ENCODE measurements around the gene GSE1.

The GSE1 gene

DNA sequence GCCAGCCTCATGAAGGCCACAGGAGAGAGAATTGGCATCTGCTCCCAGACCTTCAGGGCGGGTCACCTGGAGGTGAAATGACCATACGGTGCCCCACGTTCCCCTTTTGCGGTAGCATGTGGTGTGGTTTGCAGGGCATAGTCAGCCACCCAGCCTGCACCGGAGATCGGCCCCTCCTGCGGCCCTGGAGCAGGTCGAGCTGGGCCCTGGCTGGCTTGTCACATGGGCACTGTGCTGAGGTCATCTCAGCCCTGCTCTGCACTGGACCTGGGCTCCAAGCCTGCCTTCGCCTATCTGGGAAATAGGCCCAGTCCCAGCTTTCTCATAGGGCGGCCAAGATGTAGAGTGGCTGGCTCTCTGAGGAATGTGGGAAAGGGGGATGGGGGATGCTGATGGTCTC lies 16.2 kb downstream of the GSE1 start:
- Histone ChIP-seq H3K4me3 (ENCODE audit: low read depth, low read length) (no peak overlapping the region), H3K27me3 (ENCODE audit: insufficient read depth, low read length) (no peaks in the 10 kb centered on the region), H2AFZ (ENCODE audit: low read length, unreplicated experiment) (no peak overlapping the region), H3K36me3 (ENCODE audit: insufficient read depth, low read length) (peaks cover 6% of the 10 kb centered on the region; the same call in 1 of the 2 replicates), H3K79me2 (ENCODE audit: control insufficient read depth, insufficient read depth, low read length, unreplicated experiment) (peaks cover 23% of the 10 kb centered on the region), H3K27ac (ENCODE audit: low read depth, low read length) (no peak overlapping the region), H3K4me1 (ENCODE audit: control insufficient read depth, insufficient read depth, low read length, unreplicated experiment) (no peaks in the 10 kb centered on the region)

GRCh38 chr16:85629853-85630252 lies 16.7 kb downstream of the GSE1 start:
- Histone ChIP-seq H3K36me3 (ENCODE audit: insufficient read depth, low read length) (peaks cover 6% of the 10 kb centered on the region; the same call in 1 of the 2 replicates), H3K79me2 (ENCODE audit: control insufficient read depth, insufficient read depth, low read length, unreplicated experiment) (peaks cover 23% of the 10 kb centered on the region), H3K4me1 (ENCODE audit: control insufficient read depth, insufficient read depth, low read length, unreplicated experiment) (no peaks in the 10 kb centered on the region)

GRCh38 chr16:85631230-85631629 lies 18.1 kb downstream of the GSE1 start:
- H3K27ac ChIP-seq (ENCODE audit: low read depth, low read length) = no peak overlapping the region
- peaks cover 6% of the 10 kb centered on the region; the same call in 1 of the 2 replicates for H3K36me3 ChIP-seq (ENCODE audit: insufficient read depth, low read length)
- H3K79me2 ChIP-seq (ENCODE audit: control insufficient read depth, insufficient read depth, low read length, unreplicated experiment) = peaks cover 21% of the 10 kb centered on the region
- H3K4me3 ChIP-seq (ENCODE audit: low read depth, low read length) = no peak overlapping the region
- H2AFZ ChIP-seq (ENCODE audit: low read length, unreplicated experiment) = no peak overlapping the region
- no peaks in the 10 kb centered on the region for H3K4me1 ChIP-seq (ENCODE audit: control insufficient read depth, insufficient read depth, low read length, unreplicated experiment)
- no peaks in the 10 kb centered on the region for H3K27me3 ChIP-seq (ENCODE audit: insufficient read depth, low read length)

More at GRCh38 chr16:85629853-85630252, 16.7 kb downstream of the GSE1 start:
- H3K4me3 ChIP-seq (ENCODE audit: low read depth, low read length) = no peak overlapping the region
- H3K27ac ChIP-seq (ENCODE audit: low read depth, low read length) = no peak overlapping the region
- H2AFZ ChIP-seq (ENCODE audit: low read length, unreplicated experiment) = no peak overlapping the region
- H3K27me3 ChIP-seq (ENCODE audit: insufficient read depth, low read length) = no peaks in the 10 kb centered on the region

- Histone ChIP-seq H3K4me3 (ENCODE audit: low read depth, low read length) (no peak overlapping the region), H3K4me1 (ENCODE audit: control insufficient read depth, insufficient read depth, low read length, unreplicated experiment) (no peaks in the 10 kb centered on the region), H3K79me2 (ENCODE audit: control insufficient read depth, insufficient read depth, low read length, unreplicated experiment) (peaks cover 18% of the 10 kb centered on the region), H3K36me3 (ENCODE audit: insufficient read depth, low read length) (peaks cover 6% of the 10 kb centered on the region; the same call in 1 of the 2 replicates), H3K27me3 (ENCODE audit: insufficient read depth, low read length) (no peaks in the 10 kb centered on the region), H3K27ac (ENCODE audit: low read depth, low read length) (no peak overlapping the region), H2AFZ (ENCODE audit: low read length, unreplicated experiment) (no peak overlapping the region)
These were observed 18.8 kb downstream of the GSE1 start for GRCh38 chr16:85631802-85632393.

GRCh38 chr16:85632709-85633437 lies 19.8 kb downstream of the GSE1 start:
- Histone ChIP-seq H3K27me3 (ENCODE audit: insufficient read depth, low read length) (no peaks in the 10 kb centered on the region), H3K79me2 (ENCODE audit: control insufficient read depth, insufficient read depth, low read length, unreplicated experiment) (peaks cover 15% of the 10 kb centered on the region), H3K27ac (ENCODE audit: low read depth, low read length) (no peak overlapping the region), H2AFZ (ENCODE audit: low read length, unreplicated experiment) (no peak overlapping the region), H3K36me3 (ENCODE audit: insufficient read depth, low read length) (peaks cover 6% of the 10 kb centered on the region; the same call in 1 of the 2 replicates), H3K4me1 (ENCODE audit: control insufficient read depth, insufficient read depth, low read length, unreplicated experiment) (no peaks in the 10 kb centered on the region), H3K4me3 (ENCODE audit: low read depth, low read length) (no peak overlapping the region)

DNA sequence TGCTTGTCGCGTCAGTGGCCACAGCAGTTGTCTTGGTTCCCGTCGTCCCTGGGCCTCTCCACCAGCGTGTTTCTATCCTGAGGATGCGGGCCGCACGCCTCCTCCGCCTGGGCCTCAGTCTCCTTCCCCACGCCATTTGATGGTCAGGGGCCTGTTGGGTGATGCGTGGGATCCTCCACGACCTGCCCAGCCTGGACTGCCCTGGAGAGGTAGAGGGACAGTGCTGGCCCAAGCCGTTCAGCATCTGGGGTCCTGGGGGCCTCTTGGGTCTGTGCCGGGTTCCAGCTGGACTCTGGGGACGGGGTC lies 20.3 kb downstream of the GSE1 start:
- no peak overlapping the region for H3K4me3 ChIP-seq (ENCODE audit: low read depth, low read length)
- no peak overlapping the region for H2AFZ ChIP-seq (ENCODE audit: low read length, unreplicated experiment)
- H3K27me3 ChIP-seq (ENCODE audit: insufficient read depth, low read length) = no peaks in the 10 kb centered on the region
- H3K4me1 ChIP-seq (ENCODE audit: control insufficient read depth, insufficient read depth, low read length, unreplicated experiment) = no peaks in the 10 kb centered on the region
- H3K27ac ChIP-seq (ENCODE audit: low read depth, low read length) = no peak overlapping the region
- H3K36me3 ChIP-seq (ENCODE audit: insufficient read depth, low read length) = peaks cover 6% of the 10 kb centered on the region; the same call in 1 of the 2 replicates
- peaks cover 15% of the 10 kb centered on the region for H3K79me2 ChIP-seq (ENCODE audit: control insufficient read depth, insufficient read depth, low read length, unreplicated experiment)

DNA sequence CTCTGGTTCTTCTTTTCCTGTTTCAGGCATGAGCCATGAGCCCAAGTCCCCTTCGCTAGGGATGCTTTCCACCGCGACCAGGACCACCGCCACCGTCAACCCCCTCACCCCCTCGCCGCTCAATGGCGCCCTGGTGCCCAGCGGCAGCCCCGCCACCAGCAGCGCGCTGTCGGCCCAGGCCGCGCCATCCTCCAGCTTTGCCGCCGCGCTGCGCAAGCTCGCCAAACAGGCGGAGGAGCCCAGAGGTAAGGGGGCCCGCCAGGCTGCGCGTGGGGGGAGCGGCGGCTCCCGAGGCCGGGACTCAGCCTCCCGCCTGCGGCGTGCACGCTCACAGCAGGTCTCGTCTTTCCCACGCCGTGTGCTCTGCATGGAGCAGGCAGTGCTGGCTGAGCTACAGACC lies 20.8 kb downstream of the GSE1 start:
- Histone ChIP-seq H3K36me3 (ENCODE audit: insufficient read depth, low read length) (0 out of 2 replicates have a peak, but pooled peaks cover 3% of the 10 kb centered on the region), H3K4me3 (ENCODE audit: low read depth, low read length) (no peak overlapping the region)

GRCh38 chr16:85634747-85635544 lies 21.8 kb downstream of the GSE1 start:
- Histone ChIP-seq H3K27ac (ENCODE audit: low read depth, low read length) (no peak overlapping the region), H3K4me1 (ENCODE audit: control insufficient read depth, insufficient read depth, low read length, unreplicated experiment) (no peaks in the 10 kb centered on the region), H3K27me3 (ENCODE audit: insufficient read depth, low read length) (no peaks in the 10 kb centered on the region), H3K4me3 (ENCODE audit: low read depth, low read length) (no peak overlapping the region), H2AFZ (ENCODE audit: low read length, unreplicated experiment) (no peak overlapping the region), H3K79me2 (ENCODE audit: control insufficient read depth, insufficient read depth, low read length, unreplicated experiment) (peaks cover 8% of the 10 kb centered on the region), H3K36me3 (ENCODE audit: insufficient read depth, low read length) (no peaks in the 10 kb centered on the region)

More for the DNA sequence above, 20.8 kb downstream of the GSE1 start:
- Histone ChIP-seq H3K27me3 (ENCODE audit: insufficient read depth, low read length) (no peaks in the 10 kb centered on the region), H2AFZ (ENCODE audit: low read length, unreplicated experiment) (no peak overlapping the region), H3K4me1 (ENCODE audit: control insufficient read depth, insufficient read depth, low read length, unreplicated experiment) (no peaks in the 10 kb centered on the region), H3K27ac (ENCODE audit: low read depth, low read length) (no peak overlapping the region), H3K79me2 (ENCODE audit: control insufficient read depth, insufficient read depth, low read length, unreplicated experiment) (peaks cover 15% of the 10 kb centered on the region)

DNA sequence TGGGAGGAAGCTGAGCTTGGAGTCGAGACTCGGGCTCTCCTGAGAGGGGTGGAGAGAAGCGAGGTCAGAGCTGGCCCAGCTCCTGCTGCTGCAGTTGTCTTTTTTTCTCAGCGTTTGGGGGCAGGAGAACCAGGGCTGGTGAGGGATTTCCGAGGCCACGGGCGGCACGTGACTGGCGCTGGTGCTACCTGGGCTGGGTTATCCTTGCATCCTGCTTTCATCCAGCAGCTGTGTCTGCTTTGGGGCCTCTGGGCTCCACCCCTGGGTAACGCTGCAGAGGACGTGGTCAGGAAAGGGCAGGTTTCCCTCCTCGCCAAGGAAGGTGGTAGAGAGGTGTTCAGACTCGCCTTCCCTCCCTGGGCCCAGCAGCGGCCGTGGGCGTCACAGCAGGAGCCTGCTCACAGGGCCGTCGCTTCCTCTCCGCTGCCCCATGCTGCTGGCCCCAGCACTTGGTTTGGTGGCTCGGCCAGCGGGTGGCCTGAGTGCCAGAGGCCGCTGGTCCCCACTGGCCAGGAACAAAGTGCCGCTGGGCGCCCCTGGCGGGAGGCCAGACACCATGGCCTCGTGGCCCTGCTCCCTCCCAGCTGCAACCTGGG lies 22.5 kb downstream of the GSE1 start:
- Histone ChIP-seq H3K27me3 (ENCODE audit: insufficient read depth, low read length) (no peaks in the 10 kb centered on the region), H3K4me3 (ENCODE audit: low read depth, low read length) (no peak overlapping the region), H3K27ac (ENCODE audit: low read depth, low read length) (no peak overlapping the region), H3K79me2 (ENCODE audit: control insufficient read depth, insufficient read depth, low read length, unreplicated experiment) (peaks cover 6% of the 10 kb centered on the region), H3K4me1 (ENCODE audit: control insufficient read depth, insufficient read depth, low read length, unreplicated experiment) (no peaks in the 10 kb centered on the region), H2AFZ (ENCODE audit: low read length, unreplicated experiment) (no peak overlapping the region), H3K36me3 (ENCODE audit: insufficient read depth, low read length) (no peaks in the 10 kb centered on the region)

DNA sequence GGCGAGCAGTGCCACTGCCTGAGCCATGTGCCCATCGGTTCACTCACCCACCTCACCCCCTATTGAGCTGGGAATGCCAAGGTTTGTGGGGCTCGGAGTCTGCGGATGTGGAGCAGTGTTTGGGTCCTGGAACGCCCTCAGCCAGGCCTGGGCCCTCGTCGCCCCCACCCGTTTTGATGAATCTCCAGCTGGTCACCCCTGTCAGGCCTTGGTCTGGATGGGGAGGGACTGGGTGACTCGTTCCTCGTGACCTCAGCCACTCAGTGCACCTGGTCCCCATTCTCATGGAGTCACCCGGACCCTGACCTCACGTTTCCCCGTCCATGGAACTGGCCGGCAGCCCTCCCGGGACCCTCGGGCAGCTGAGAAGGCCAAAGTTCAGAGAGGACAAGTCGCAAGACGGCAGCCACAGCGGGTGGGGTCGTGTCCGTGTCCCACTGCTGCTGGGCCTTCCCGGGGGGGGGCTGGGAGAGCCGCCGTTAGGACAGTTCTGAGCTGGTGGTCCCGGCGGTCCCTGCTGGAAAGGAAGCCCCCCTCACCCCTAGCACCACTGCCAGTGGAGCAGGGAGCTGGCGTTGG lies 23.2 kb downstream of the GSE1 start:
- Histone ChIP-seq H3K36me3 (ENCODE audit: insufficient read depth, low read length) (no peaks in the 10 kb centered on the region), H3K4me3 (ENCODE audit: low read depth, low read length) (no peak overlapping the region), H3K79me2 (ENCODE audit: control insufficient read depth, insufficient read depth, low read length, unreplicated experiment) (peaks cover 3% of the 10 kb centered on the region), H3K27ac (ENCODE audit: low read depth, low read length) (no peak overlapping the region), H3K4me1 (ENCODE audit: control insufficient read depth, insufficient read depth, low read length, unreplicated experiment) (no peaks in the 10 kb centered on the region), H2AFZ (ENCODE audit: low read length, unreplicated experiment) (no peak overlapping the region), H3K27me3 (ENCODE audit: insufficient read depth, low read length) (no peaks in the 10 kb centered on the region)
